Measurements from ENCODE around the gene LRP1B. TPM values are rescaled to one million over a fixed set of nuclear protein-coding genes. Genes with fewer than 3 reads are reported as not detected.

LRP1B gene
- total and polyA plus RNA-seq, 2 donors from 2014 or later, result 0.69 to 1.2 TPM

- Histone ChIP-seq H3K9me3 (ENCODE audit: control insufficient read depth in 2 of 3, insufficient read depth in 1 of 3, low read length in 3 of 3) (no peaks in the 10 kb centered on the region), H3K4me3 (ENCODE audit: low read length in 3 of 3) (no peak overlapping the region), H3K36me3 (ENCODE audit: control insufficient read depth in 2 of 3, insufficient read depth in 3 of 3, low read length in 3 of 3) (no peaks in the 10 kb centered on the region), H3K4me1 (ENCODE audit: control insufficient read depth in 2 of 3, insufficient read depth in 2 of 3, low read depth in 1 of 3, low read length in 3 of 3) (no peaks in the 10 kb centered on the region), H3K9ac (ENCODE audit: low read length in 3 of 3) (no peak overlapping the region), H3K27me3 (ENCODE audit: control insufficient read depth, insufficient read depth, low read length) (no peaks in the 10 kb centered on the region), H3K27ac (ENCODE audit: low read depth in 2 of 2, low read length in 2 of 2) (no peak overlapping the region)
- no peak for FAIRE-seq
- TF ChIP-seq CTCF (IDR thresholded peaks at IDR 0.05; ENCODE audit: borderline replicate concordance, extremely low read depth, insufficient read depth), result no peak
- intact Hi-C loops (cut with DNase I), result no loop called here
- no peak for DNase-seq
Observed at GRCh38 chr2:140797718-140798117, 1333.1 kb downstream of the LRP1B start.

- Histone ChIP-seq H3K36me3 (ENCODE audit: control insufficient read depth in 2 of 3, insufficient read depth in 3 of 3, low read length in 3 of 3) (no peaks in the 10 kb centered on the region), H3K9ac (ENCODE audit: low read length in 3 of 3) (no peak overlapping the region), H3K27ac (ENCODE audit: low read depth in 2 of 2, low read length in 2 of 2) (no peak overlapping the region), H3K4me3 (ENCODE audit: low read length in 3 of 3) (no peak overlapping the region), H3K4me1 (ENCODE audit: control insufficient read depth in 2 of 3, insufficient read depth in 2 of 3, low read depth in 1 of 3, low read length in 3 of 3) (no peaks in the 10 kb centered on the region), H3K27me3 (ENCODE audit: control insufficient read depth, insufficient read depth, low read length) (no peaks in the 10 kb centered on the region), H3K9me3 (ENCODE audit: control insufficient read depth in 2 of 3, insufficient read depth in 1 of 3, low read length in 3 of 3) (no peaks in the 10 kb centered on the region)
- FAIRE-seq (no peak), DNase-seq (no peak)
- TF ChIP-seq CTCF (IDR thresholded peaks at IDR 0.05; ENCODE audit: borderline replicate concordance, extremely low read depth, insufficient read depth), result no peak
- intact Hi-C loops (cut with DNase I), result no loop called here
Observed at GRCh38 chr2:140791802-140792201, 1339.0 kb downstream of the LRP1B start.

- FAIRE-seq (no peak), DNase-seq (peak in 3 of 5 donors; percentile 13 to 49 (median 29))
- TF ChIP-seq CTCF (IDR thresholded peaks at IDR 0.05; ENCODE audit: borderline replicate concordance, extremely low read depth, insufficient read depth), result no peak
Observed at GRCh38 chr2:140786585-140786984, 1344.2 kb downstream of the LRP1B start.

GRCh38 chr2:140775411-140775810 lies 1355.4 kb downstream of the LRP1B start:
- FAIRE-seq (no peak), DNase-seq (no peak)
- no peak overlapping the region for H3K4me3 ChIP-seq (ENCODE audit: low read length in 3 of 3)
- no peak overlapping the region for H3K9ac ChIP-seq (ENCODE audit: low read length in 3 of 3)
- H3K27me3 ChIP-seq (ENCODE audit: control insufficient read depth, insufficient read depth, low read length), result no peaks in the 10 kb centered on the region
- no peaks in the 10 kb centered on the region for H3K36me3 ChIP-seq (ENCODE audit: control insufficient read depth in 2 of 3, insufficient read depth in 3 of 3, low read length in 3 of 3)
- H3K4me1 ChIP-seq (ENCODE audit: control insufficient read depth in 2 of 3, insufficient read depth in 2 of 3, low read depth in 1 of 3, low read length in 3 of 3), result no peaks in the 10 kb centered on the region
- H3K9me3 ChIP-seq (ENCODE audit: control insufficient read depth in 2 of 3, insufficient read depth in 1 of 3, low read length in 3 of 3), result no peaks in the 10 kb centered on the region
- intact Hi-C loops (cut with DNase I), result no loop called here
- no peak overlapping the region for H3K27ac ChIP-seq (ENCODE audit: low read depth in 2 of 2, low read length in 2 of 2)
- TF ChIP-seq CTCF (IDR thresholded peaks at IDR 0.05; ENCODE audit: borderline replicate concordance, extremely low read depth, insufficient read depth), result no peak

More at GRCh38 chr2:140786585-140786984, 1344.2 kb downstream of the LRP1B start:
- H3K27me3 ChIP-seq (ENCODE audit: control insufficient read depth, insufficient read depth, low read length), result no peaks in the 10 kb centered on the region
- no peak overlapping the region for H3K27ac ChIP-seq (ENCODE audit: low read depth in 2 of 2, low read length in 2 of 2)
- H3K4me1 ChIP-seq (ENCODE audit: control insufficient read depth in 2 of 3, insufficient read depth in 2 of 3, low read depth in 1 of 3, low read length in 3 of 3), result no peaks in the 10 kb centered on the region
- no peaks in the 10 kb centered on the region for H3K36me3 ChIP-seq (ENCODE audit: control insufficient read depth in 2 of 3, insufficient read depth in 3 of 3, low read length in 3 of 3)
- H3K4me3 ChIP-seq (ENCODE audit: low read length in 3 of 3), result no peak overlapping the region
- no peak overlapping the region for H3K9ac ChIP-seq (ENCODE audit: low read length in 3 of 3)
- H3K9me3 ChIP-seq (ENCODE audit: control insufficient read depth in 2 of 3, insufficient read depth in 1 of 3, low read length in 3 of 3), result no peaks in the 10 kb centered on the region
- intact Hi-C loops (cut with DNase I), result no loop called here
